ENCODE measurements around the gene TRIM46.
"Not testable (repeated sequence)": the region's sequence is repeated elsewhere in the genome, so short reads cannot be mapped to it uniquely, and the experiment has no call there.

The TRIM46 gene

GRCh38 chr1:155184351-155184811, 10.7 kb downstream of the TRIM46 start:
- no peak overlapping the region for H3K27ac ChIP-seq

GRCh38 chr1:155184835-155185782, 11.5 kb downstream of the TRIM46 start:
- DNase-seq (ENCODE audit: low read depth, low spot score) = no peak
- no peak overlapping the region for H3K27ac ChIP-seq

More at GRCh38 chr1:155184351-155184811, 10.7 kb downstream of the TRIM46 start:
- DNase-seq (ENCODE audit: low read depth, low spot score) = no peak

- no peak for DNase-seq (ENCODE audit: low read depth, low spot score)
- no peak overlapping the region for H3K27ac ChIP-seq
Measured at GRCh38 chr1:155185783-155186066, 12.1 kb downstream of the TRIM46 start.

- DNase-seq (ENCODE audit: low read depth, low spot score) = no peak
- H3K27ac ChIP-seq = no peak overlapping the region
Measured at GRCh38 chr1:155186067-155186793, 12.6 kb downstream of the TRIM46 start.

- DNase-seq (ENCODE audit: low read depth, low spot score) = no peak
- H3K27ac ChIP-seq = no peak overlapping the region
Measured at GRCh38 chr1:155186794-155187455, 13.3 kb downstream of the TRIM46 start.

- no peak overlapping the region for H3K27ac ChIP-seq
- DNase-seq (ENCODE audit: low read depth, low spot score) = no peak
Measured at GRCh38 chr1:155187456-155187891, 13.8 kb downstream of the TRIM46 start.

- no peak overlapping the region for H3K27ac ChIP-seq
- DNase-seq (ENCODE audit: low read depth, low spot score) = no peak
Measured at GRCh38 chr1:155188268-155188667, 14.6 kb downstream of the TRIM46 start.

GRCh38 chr1:155189926-155190325, 16.3 kb downstream of the TRIM46 start:
- DNase-seq (ENCODE audit: low read depth, low spot score); H3K27ac ChIP-seq: not testable (repeated sequence)

GRCh38 chr1:155191904-155192303, 18.3 kb downstream of the TRIM46 start:
- H3K27ac ChIP-seq = peak overlapping the region; percentile 88
- no peak for DNase-seq (ENCODE audit: low read depth, low spot score)

GRCh38 chr1:155192346-155193274, 19.0 kb downstream of the TRIM46 start:
- peak overlapping the region; percentile 88 for H3K27ac ChIP-seq
- no peak for DNase-seq (ENCODE audit: low read depth, low spot score)

GRCh38 chr1:155193275-155193990, 19.8 kb downstream of the TRIM46 start:
- DNase-seq (ENCODE audit: low read depth, low spot score) = peak; percentile 71
- peak overlapping the region; percentile 88 for H3K27ac ChIP-seq

GRCh38 chr1:155193991-155194240, 20.3 kb downstream of the TRIM46 start:
- peak overlapping the region; percentile 88 for H3K27ac ChIP-seq
- not testable (repeated sequence) for DNase-seq (ENCODE audit: low read depth, low spot score)

- no peak overlapping the region for H3K27ac ChIP-seq
- no peak for DNase-seq (ENCODE audit: low read depth, low spot score)
Measured at GRCh38 chr1:155195201-155196102, 21.8 kb downstream of the TRIM46 start.

GRCh38 chr1:155196103-155196892, 22.6 kb downstream of the TRIM46 start:
- DNase-seq (ENCODE audit: low read depth, low spot score) = no peak
- no peak overlapping the region for H3K27ac ChIP-seq

GRCh38 chr1:155196893-155197638, 23.4 kb downstream of the TRIM46 start:
- no peak for DNase-seq (ENCODE audit: low read depth, low spot score)

GRCh38 chr1:155197901-155198546, 24.4 kb downstream of the TRIM46 start:
- no peak for DNase-seq (ENCODE audit: low read depth, low spot score)
- H3K27ac ChIP-seq = no peak overlapping the region

More at GRCh38 chr1:155196893-155197638, 23.4 kb downstream of the TRIM46 start:
- no peak overlapping the region for H3K27ac ChIP-seq
